Skeletal muscle tissue (tissue), 4 donors: Measurements from ENCODE around the gene NRXN3. TPM values are rescaled to one million over a fixed set of nuclear protein-coding genes. Genes with fewer than 3 reads are reported as not detected.
"Not testable (repeated sequence)": the region's sequence is repeated elsewhere in the genome, so short reads cannot be mapped to it uniquely, and the experiment has no call there.

Source experiments
- H3K27ac ChIP-seq: one replicate; pipeline ENCODE4 v1.7.0; 2013; ENCODE audit warnings: mild to moderate bottlenecking, low read depth, low read length, inconsistent platforms
- H3K27me3 ChIP-seq, 3 donors: one replicate each; pipeline ENCODE4 v1.7.0; 2013; ENCODE audit warnings: low read length in 3 of 3; ENCODE audit not compliant: control insufficient read depth in 3 of 3, insufficient read depth in 3 of 3
- H3K36me3 ChIP-seq, 3 donors: one replicate each; pipeline ENCODE4 v1.7.0; 2013; ENCODE audit warnings: low read length in 3 of 3; ENCODE audit not compliant: control insufficient read depth in 3 of 3, insufficient read depth in 3 of 3
- H3K4me1 ChIP-seq, 3 donors: one replicate each; pipeline ENCODE4 v1.7.0; 2013; ENCODE audit warnings: low read length in 3 of 3, mild to moderate bottlenecking in 3 of 3; ENCODE audit not compliant: control insufficient read depth in 3 of 3, insufficient read depth in 3 of 3
- H3K4me3 ChIP-seq, 3 donors: one replicate each; pipeline ENCODE4 v1.7.0; 2013; ENCODE audit warnings: low read length in 3 of 3
- H3K9ac ChIP-seq, 3 donors: one replicate each; pipeline ENCODE4 v1.7.0; 2013; ENCODE audit warnings: low read length in 3 of 3, mild to moderate bottlenecking in 3 of 3, moderate library complexity in 2 of 3, low read depth in 1 of 3
- H3K9me3 ChIP-seq, 3 donors: one replicate each; pipeline ENCODE4 v1.7.0; 2013; ENCODE audit warnings: low read length in 3 of 3; ENCODE audit not compliant: control insufficient read depth in 3 of 3
- total RNA-seq: library from RNA; depleted of rRNA; stranded (reverse); fragments of >200 nt; gene quantifications from one replicate; pipeline ENCODE4 v1.2.3, GENCODE V29; 2014
- donor health status: Osteomylitis.

The NRXN3 gene
- total RNA-seq, 1 donor from 2014 or later: 0.52 TPM

GRCh38 chr14:78484028-78484427 lies 313.9 kb downstream of the NRXN3 start:
- Histone ChIP-seq H3K4me1 (peaks cover 0 to 3% (median 0%) of the 10 kb centered on the region in 3 donors), H3K27ac (peak overlapping the region; percentile 48)

GRCh38 chr14:78486081-78486480 lies 315.9 kb downstream of the NRXN3 start:
- H3K4me1 ChIP-seq: peaks cover 0 to 3% (median 0%) of the 10 kb centered on the region in 3 donors
- no peaks in the 10 kb centered on the region for H3K27me3 ChIP-seq
- no peaks in the 10 kb centered on the region for H3K36me3 ChIP-seq
- no peak overlapping the region for H3K9ac ChIP-seq
- H3K27ac ChIP-seq: no peak overlapping the region
- H3K4me3 ChIP-seq: no peak overlapping the region
- H3K9me3 ChIP-seq: no peaks in the 10 kb centered on the region

More at GRCh38 chr14:78484028-78484427, 313.9 kb downstream of the NRXN3 start:
- Histone ChIP-seq H3K27me3 (no peaks in the 10 kb centered on the region), H3K9ac (no peak overlapping the region), H3K4me3 (no peak overlapping the region), H3K36me3 (no peaks in the 10 kb centered on the region), H3K9me3 (no peaks in the 10 kb centered on the region)

- Histone ChIP-seq H3K9me3 (no peaks in the 10 kb centered on the region), H3K27ac (no peak overlapping the region), H3K4me3 (no peak overlapping the region), H3K27me3 (no peaks in the 10 kb centered on the region), H3K9ac (no peak overlapping the region), H3K36me3 (no peaks in the 10 kb centered on the region), H3K4me1 (peaks cover 0 to 3% (median 0%) of the 10 kb centered on the region in 3 donors)
Observed at GRCh38 chr14:78486621-78487020, 316.4 kb downstream of the NRXN3 start.

- not testable (repeated sequence) for H3K9me3 ChIP-seq, H3K27ac ChIP-seq, H3K9ac ChIP-seq, H3K4me1 ChIP-seq, H3K27me3 ChIP-seq, H3K36me3 ChIP-seq, H3K4me3 ChIP-seq
Observed at GRCh38 chr14:78487573-78487972, 317.4 kb downstream of the NRXN3 start.

- no peak overlapping the region for H3K27ac ChIP-seq
- H3K27me3 ChIP-seq: no peaks in the 10 kb centered on the region
- no peaks in the 10 kb centered on the region for H3K36me3 ChIP-seq
- H3K9me3 ChIP-seq: no peaks in the 10 kb centered on the region
- no peak overlapping the region for H3K4me3 ChIP-seq
- H3K9ac ChIP-seq: no peak overlapping the region
- peaks cover 0 to 3% (median 0%) of the 10 kb centered on the region in 3 donors for H3K4me1 ChIP-seq
Observed at GRCh38 chr14:78488938-78489337, 318.8 kb downstream of the NRXN3 start.

- Histone ChIP-seq H3K9me3 (no peaks in the 10 kb centered on the region), H3K4me3 (no peak overlapping the region), H3K36me3 (no peaks in the 10 kb centered on the region), H3K9ac (no peak overlapping the region), H3K27me3 (no peaks in the 10 kb centered on the region), H3K4me1 (no peaks in the 10 kb centered on the region), H3K27ac (no peak overlapping the region)
Observed at GRCh38 chr14:78491048-78491447, 320.9 kb downstream of the NRXN3 start.

- Histone ChIP-seq H3K9me3 (no peaks in the 10 kb centered on the region), H3K36me3 (no peaks in the 10 kb centered on the region), H3K9ac (no peak overlapping the region), H3K4me1 (no peaks in the 10 kb centered on the region), H3K4me3 (no peak overlapping the region), H3K27me3 (no peaks in the 10 kb centered on the region), H3K27ac (no peak overlapping the region)
Observed at GRCh38 chr14:78498062-78498595, 328.0 kb downstream of the NRXN3 start.

- Histone ChIP-seq H3K9me3 (no peaks in the 10 kb centered on the region), H3K27ac (no peak overlapping the region), H3K4me3 (no peak overlapping the region), H3K9ac (no peak overlapping the region), H3K27me3 (no peaks in the 10 kb centered on the region), H3K36me3 (no peaks in the 10 kb centered on the region), H3K4me1 (no peaks in the 10 kb centered on the region)
Observed at GRCh38 chr14:78501909-78502308, 331.7 kb downstream of the NRXN3 start.

GRCh38 chr14:78508023-78508422 lies 337.9 kb downstream of the NRXN3 start:
- no peak overlapping the region for H3K9ac ChIP-seq
- H3K4me3 ChIP-seq: no peak overlapping the region
- no peak overlapping the region for H3K27ac ChIP-seq
- H3K36me3 ChIP-seq: no peaks in the 10 kb centered on the region
- H3K9me3 ChIP-seq: no peaks in the 10 kb centered on the region
- H3K4me1 ChIP-seq: no peaks in the 10 kb centered on the region
- no peaks in the 10 kb centered on the region for H3K27me3 ChIP-seq

- H3K27me3 ChIP-seq: no peaks in the 10 kb centered on the region
- H3K27ac ChIP-seq: no peak overlapping the region
- no peaks in the 10 kb centered on the region for H3K36me3 ChIP-seq
- no peak overlapping the region for H3K4me3 ChIP-seq
- H3K9me3 ChIP-seq: no peaks in the 10 kb centered on the region
- H3K4me1 ChIP-seq: no peaks in the 10 kb centered on the region
- no peak overlapping the region for H3K9ac ChIP-seq
Observed at GRCh38 chr14:78509516-78509915, 339.3 kb downstream of the NRXN3 start.
